HUES64 (cell line): Measurements from ENCODE around the gene MYADML2.

Experiments used
- H3K27ac ChIP-seq: 2 replicates; pipeline ENCODE4 v1.7.0; 2013; ENCODE audit warnings: low read depth, low read length, inconsistent platforms
- H3K27me3 ChIP-seq: 2 replicates; pipeline ENCODE4 v1.6.1; 2013; ENCODE audit warnings: mild to moderate bottlenecking, low read length; ENCODE audit not compliant: insufficient read depth
- H3K36me3 ChIP-seq: 2 replicates; pipeline ENCODE4 v1.6.1; 2013; ENCODE audit warnings: mild to moderate bottlenecking, low read length; ENCODE audit not compliant: insufficient read depth
- H3K4me1 ChIP-seq: 2 replicates; pipeline ENCODE4 v1.6.1; 2013; ENCODE audit warnings: mild to moderate bottlenecking, low read length, moderate library complexity; ENCODE audit not compliant: insufficient read depth
- H3K4me3 ChIP-seq: 2 replicates; pipeline ENCODE4 v1.5.1; 2013; ENCODE audit warnings: mild to moderate bottlenecking, low read length, moderate library complexity
- H3K9ac ChIP-seq: 2 replicates; pipeline ENCODE4 v1.6.1; 2013; ENCODE audit warnings: mild to moderate bottlenecking, low read depth, low read length
- H3K9me3 ChIP-seq: 2 replicates; pipeline ENCODE4 v1.6.1; 2013; ENCODE audit warnings: low read depth, low read length; ENCODE audit not compliant: insufficient read depth
- WGBS: fragments of 150-250, 120-280 bp; methylation state at CpG from one replicate; pipeline ENCODE4 v1.1.7; 2013; ENCODE audit warnings: missing lambda C conversion rate; 5-methylcytosine and 5-hydroxymethylcytosine counted together

The MYADML2 gene

GRCh38 chr17:81909231-81909630, 37.8 kb downstream of the MYADML2 start:
- WGBS, result 94% methylated on average over 12 of the region's 12 CpGs
- H3K27ac ChIP-seq, result no peak overlapping the region
- no peaks in the 10 kb centered on the region for H3K9me3 ChIP-seq
- H3K9ac ChIP-seq, result no peak overlapping the region
- H3K4me3 ChIP-seq, result no peak overlapping the region
- H3K36me3 ChIP-seq, result peaks cover 23% of the 10 kb centered on the region
- peaks cover 10% of the 10 kb centered on the region for H3K27me3 ChIP-seq
- H3K4me1 ChIP-seq, result no peaks in the 10 kb centered on the region

- Histone ChIP-seq H3K27me3 (peaks cover 10% of the 10 kb centered on the region), H3K9ac (no peak overlapping the region), H3K4me3 (no peak overlapping the region), H3K9me3 (no peaks in the 10 kb centered on the region), H3K36me3 (peaks cover 19% of the 10 kb centered on the region), H3K4me1 (no peaks in the 10 kb centered on the region), H3K27ac (no peak overlapping the region)
- 95% methylated on average over 11 of the region's 11 CpGs for WGBS
Measured at GRCh38 chr17:81908793-81909192, 38.2 kb downstream of the MYADML2 start.

GRCh38 chr17:81907219-81908145, 39.6 kb downstream of the MYADML2 start:
- Histone ChIP-seq H3K9ac (no peak overlapping the region), H3K27ac (no peak overlapping the region), H3K4me3 (no peak overlapping the region), H3K36me3 (0 out of 2 replicates have a peak, but pooled peaks cover 7% of the 10 kb centered on the region), H3K27me3 (peaks cover 16% of the 10 kb centered on the region), H3K9me3 (no peaks in the 10 kb centered on the region), H3K4me1 (no peaks in the 10 kb centered on the region)
- WGBS, result 94% methylated on average over 26 of the region's 26 CpGs

GRCh38 chr17:81906476-81907218, 40.4 kb downstream of the MYADML2 start:
- no peak overlapping the region for H3K9ac ChIP-seq
- H3K27me3 ChIP-seq, result peaks cover 25% of the 10 kb centered on the region
- H3K4me3 ChIP-seq, result no peak overlapping the region
- H3K27ac ChIP-seq, result no peak overlapping the region
- 0 out of 2 replicates have a peak, but pooled peaks cover 7% of the 10 kb centered on the region for H3K36me3 ChIP-seq
- no peaks in the 10 kb centered on the region for H3K4me1 ChIP-seq
- WGBS, result 91% methylated on average over 15 of the region's 15 CpGs
- H3K9me3 ChIP-seq, result no peaks in the 10 kb centered on the region

GRCh38 chr17:81905993-81906392, 41.0 kb downstream of the MYADML2 start:
- Histone ChIP-seq H3K27me3 (peaks cover 31% of the 10 kb centered on the region), H3K9me3 (no peaks in the 10 kb centered on the region), H3K36me3 (0 out of 2 replicates have a peak, but pooled peaks cover 7% of the 10 kb centered on the region), H3K9ac (no peak overlapping the region), H3K4me1 (no peaks in the 10 kb centered on the region), H3K27ac (no peak overlapping the region), H3K4me3 (no peak overlapping the region)
- WGBS, result 97% methylated on average over 10 of the region's 10 CpGs

- no peaks in the 10 kb centered on the region for H3K9me3 ChIP-seq
- no peak overlapping the region for H3K27ac ChIP-seq
- no peak overlapping the region for H3K9ac ChIP-seq
- no peaks in the 10 kb centered on the region for H3K4me1 ChIP-seq
- H3K27me3 ChIP-seq, result peaks cover 32% of the 10 kb centered on the region
- 93% methylated on average over 16 of the region's 16 CpGs for WGBS
- no peak overlapping the region for H3K4me3 ChIP-seq
- 0 out of 2 replicates have a peak, but pooled peaks cover 7% of the 10 kb centered on the region for H3K36me3 ChIP-seq
Measured at GRCh38 chr17:81905424-81905875, 41.6 kb downstream of the MYADML2 start.

- WGBS, result 93% methylated on average over 28 of the region's 28 CpGs
- H3K27ac ChIP-seq, result no peak overlapping the region
- H3K4me1 ChIP-seq, result no peaks in the 10 kb centered on the region
- H3K27me3 ChIP-seq, result peaks cover 25% of the 10 kb centered on the region
- H3K4me3 ChIP-seq, result no peak overlapping the region
- H3K9ac ChIP-seq, result no peak overlapping the region
- peaks cover 10% of the 10 kb centered on the region; the same call in 1 of the 2 replicates for H3K36me3 ChIP-seq
- no peaks in the 10 kb centered on the region for H3K9me3 ChIP-seq
Measured at GRCh38 chr17:81904600-81905423, 42.2 kb downstream of the MYADML2 start.

- Histone ChIP-seq H3K36me3 (peaks cover 11% of the 10 kb centered on the region; the same call in 1 of the 2 replicates), H3K27ac (no peak overlapping the region), H3K4me3 (no peak overlapping the region), H3K9ac (no peak overlapping the region), H3K9me3 (no peaks in the 10 kb centered on the region), H3K4me1 (no peaks in the 10 kb centered on the region), H3K27me3 (peaks cover 25% of the 10 kb centered on the region)
- WGBS, result 96% methylated on average over 24 of the region's 24 CpGs
Measured at GRCh38 chr17:81903896-81904599, 43.0 kb downstream of the MYADML2 start.

GRCh38 chr17:81903415-81903831, 43.6 kb downstream of the MYADML2 start:
- peaks cover 14% of the 10 kb centered on the region for H3K36me3 ChIP-seq
- WGBS, result 94% methylated on average over 10 of the region's 10 CpGs

More at GRCh38 chr17:81903415-81903831, 43.6 kb downstream of the MYADML2 start:
- H3K9me3 ChIP-seq, result no peaks in the 10 kb centered on the region
- no peaks in the 10 kb centered on the region; the same call in 1 of the 2 replicates for H3K4me1 ChIP-seq
- no peak overlapping the region for H3K9ac ChIP-seq
- H3K27me3 ChIP-seq, result peaks cover 25% of the 10 kb centered on the region
- no peak overlapping the region for H3K4me3 ChIP-seq
- no peak overlapping the region for H3K27ac ChIP-seq
